Panc1 (cell line): ENCODE measurements around the gene DAO. TPM values are rescaled to one million over a fixed set of nuclear protein-coding genes. Genes with fewer than 3 reads are reported as not detected.

Experiments
- microRNA-seq: library from miRNA; unstranded; fragments of <30 nt; microRNA quantifications from one replicate; pipeline ENCODE4 v1.1.0, GENCODE V29; 2020; ENCODE audit not compliant: unreplicated experiment
- total RNA-seq: library from RNA; stranded (reverse); gene quantifications from one replicate; pipeline ENCODE4 v1.2.1, GENCODE V29; 2021; ENCODE audit not compliant: unreplicated experiment

Gene DAO
- total RNA-seq, 1 experiment from 2014 or later = not detected

Small RNAs within 50 kb of the gene (microRNA-seq; reads per million reads assigned to microRNA genes)
- gene MIR619 = not detected

Other genes starting within 250 kb of the DAO start
- 0.41 TPM for gene SELPLG, start 246.2 kb upstream of the DAO start, total RNA-seq
- 165 TPM for gene CORO1C, start 148.6 kb upstream of the DAO start, total RNA-seq
- 58.6 TPM for gene SSH1, start 22.5 kb upstream of the DAO start, total RNA-seq
- gene SVOP, start 141.0 kb downstream of the DAO start, total RNA-seq = not detected
- gene USP30, start 172.5 kb downstream of the DAO start, total RNA-seq = 5.7 TPM
- 41.6 TPM for gene ALKBH2, start 213.4 kb downstream of the DAO start, total RNA-seq
- gene UNG, start 217.5 kb downstream of the DAO start, total RNA-seq = 74.4 TPM
- 12.3 TPM for gene ACACB, start 236.5 kb downstream of the DAO start, total RNA-seq